HG02870 (cell line): ENCODE results near the gene LRRN3.

Experiments
- ATAC-seq: cut with Tn5 transposase; IDR thresholded peaks from one replicate; pipeline ENCODE4 v1.9.1; 2021; ENCODE audit warnings: mild to moderate bottlenecking, moderate library complexity; ENCODE audit not compliant: unreplicated experiment

The LRRN3 gene

GRCh38 chr7:111077001-111077400 is 13.9 kb upstream of the LRRN3 start:
- ATAC-seq: no peak

- peak; percentile 28 for ATAC-seq
Observed at GRCh38 chr7:111080495-111081105, 10.3 kb upstream of the LRRN3 start.

GRCh38 chr7:111081546-111082267 is 9.2 kb upstream of the LRRN3 start:
- ATAC-seq: no peak

GRCh38 chr7:111082351-111082750 is 8.6 kb upstream of the LRRN3 start:
- ATAC-seq: no peak

- ATAC-seq: peak; percentile 97
Observed at GRCh38 chr7:111083413-111083812, 7.5 kb upstream of the LRRN3 start.

GRCh38 chr7:111085356-111085755 is 5.6 kb upstream of the LRRN3 start:
- no peak for ATAC-seq

- no peak for ATAC-seq
Observed at GRCh38 chr7:111086532-111086931, 4.4 kb upstream of the LRRN3 start.

- ATAC-seq: no peak
Observed at GRCh38 chr7:111088328-111088727, 2.6 kb upstream of the LRRN3 start.

GRCh38 chr7:111089822-111090426 is 1.0 kb upstream of the LRRN3 start:
- ATAC-seq: peak; percentile 33

- ATAC-seq: peak; percentile 32
Observed at GRCh38 chr7:111091593-111092358, 849 bp downstream of the LRRN3 start.

- ATAC-seq: peak; percentile 64
Observed at GRCh38 chr7:111092406-111093236, 1.7 kb downstream of the LRRN3 start.

GRCh38 chr7:111093496-111093895 is 2.6 kb downstream of the LRRN3 start:
- no peak for ATAC-seq

- ATAC-seq: no peak
Observed at GRCh38 chr7:111094419-111094818, 3.5 kb downstream of the LRRN3 start.

- ATAC-seq: no peak
Observed at GRCh38 chr7:111096997-111097396, 6.1 kb downstream of the LRRN3 start.

GRCh38 chr7:111098011-111098925 is 7.3 kb downstream of the LRRN3 start:
- peak; percentile 71 for ATAC-seq

- no peak for ATAC-seq
Observed at GRCh38 chr7:111098926-111099250, 8.0 kb downstream of the LRRN3 start.

- no peak for ATAC-seq
Observed at GRCh38 chr7:111101856-111102646, 11.1 kb downstream of the LRRN3 start.

GRCh38 chr7:111103136-111103535 is 12.2 kb downstream of the LRRN3 start:
- ATAC-seq: no peak
